SU-DHL-6 (cell line): ENCODE measurements around the gene FYTTD1.

ENCODE experiments used
- H2AFZ ChIP-seq: fragments of 200-600 bp; sonication (generic); 2 replicates; pipeline ENCODE4 v1.6.1; 2014; ENCODE audit warnings: low read depth, mild to moderate bottlenecking, moderate library complexity, mixed read lengths, antibody characterized with exemption, low read length; ENCODE audit not compliant: severe bottlenecking
- H3F3A ChIP-seq: fragments of 200-600 bp; shearing (Covaris generic); 2 replicates; pipeline ENCODE4 v1.6.0; 2016; ENCODE audit warnings: antibody characterized with exemption, mild to moderate bottlenecking; ENCODE audit not compliant: insufficient read depth
- H3K27ac ChIP-seq: fragments of 200-600 bp; sonication (generic); 2 replicates; pipeline ENCODE4 v1.5.1; 2016; ENCODE audit warnings: low read depth, mild to moderate bottlenecking, low read length, moderate library complexity, mixed read lengths
- H3K27me3 ChIP-seq: fragments of 200-600 bp; sonication (generic), shearing (Covaris generic); 2 replicates; pipeline ENCODE4 v1.6.0; 2014; ENCODE audit warnings: mild to moderate bottlenecking, low read length
- H3K36me3 ChIP-seq: fragments of 200-600 bp; sonication (generic); 2 replicates; pipeline ENCODE4 v1.6.1; 2014; ENCODE audit warnings: mild to moderate bottlenecking, low read length, mixed read lengths
- H3K4me2 ChIP-seq: fragments of 300-600, 200-600 bp; shearing (Covaris generic), sonication (generic); 2 replicates; pipeline ENCODE4 v1.6.0; 2014; ENCODE audit warnings: low read length, low read depth, mild to moderate bottlenecking; ENCODE audit not compliant: poor library complexity, severe bottlenecking
- H3K4me3 ChIP-seq: fragments of 200-600 bp; sonication (generic); 2 replicates; pipeline ENCODE4 v1.5.1; 2014; ENCODE audit warnings: antibody characterized with exemption, low read length, mild to moderate bottlenecking, mixed read lengths; ENCODE audit not compliant: insufficient read depth, poor library complexity, severe bottlenecking
- H3K79me2 ChIP-seq: fragments of 200-600 bp; sonication (generic); 2 replicates; pipeline ENCODE4 v1.6.1; 2014; ENCODE audit warnings: mild to moderate bottlenecking, low read length, moderate library complexity; ENCODE audit not compliant: insufficient read depth
- H3K9ac ChIP-seq: fragments of 200-600 bp; sonication (generic); 2 replicates; pipeline ENCODE4 v1.7.0; 2014; ENCODE audit warnings: mild to moderate bottlenecking, low read length
- H3K9me2 ChIP-seq: fragments of 200-600 bp; sonication (generic); replicated peaks from 2 replicates; pipeline ENCODE4 v1.6.1; 2014; ENCODE audit warnings: low read length; ENCODE audit not compliant: insufficient read depth
- H3K9me3 ChIP-seq: fragments of 200-600 bp; sonication (generic); 2 replicates; pipeline ENCODE4 v1.6.1; 2014; ENCODE audit warnings: low read length, mixed read lengths; ENCODE audit not compliant: insufficient read depth
- H4K20me1 ChIP-seq: fragments of 200-600 bp; sonication (generic); 2 replicates; pipeline ENCODE4 v1.6.1; 2014; ENCODE audit warnings: low read depth, mild to moderate bottlenecking, antibody characterized with exemption, low read length, moderate library complexity, mixed read lengths
- CTCF ChIP-seq: fragments of 200-600 bp; sonication (generic); IDR thresholded peaks from one replicate; pipeline ENCODE4 v1.5.1; 2017; ENCODE audit warnings: antibody characterized with exemption, mild to moderate bottlenecking, low read length, moderate library complexity; ENCODE audit not compliant: insufficient read depth, poor library complexity, severe bottlenecking
- EZH2phosphoT487 ChIP-seq: fragments of 200-600 bp; sonication (generic), shearing (Covaris generic); conservative IDR thresholded peaks from 2 replicates; pipeline ENCODE4 v1.6.1; 2018; ENCODE audit warnings: mild to moderate bottlenecking, antibody characterized with exemption, low read length, moderate library complexity, mixed read lengths

Gene FYTTD1

GRCh38 chr3:197804511-197804910 lies 54.8 kb downstream of the FYTTD1 start:
- Histone ChIP-seq H3K79me2 (peaks cover 43% of the 10 kb centered on the region), H3K4me2 (no peak overlapping the region), H3K9ac (no peak overlapping the region)

GRCh38 chr3:197807969-197808587 lies 58.4 kb downstream of the FYTTD1 start:
- Histone ChIP-seq H3K36me3 (no peaks in the 10 kb centered on the region), H3K79me2 (peaks cover 49% of the 10 kb centered on the region), H3K9ac (no peak overlapping the region), H3K27me3 (no peaks in the 10 kb centered on the region), H3K4me3 (no peak overlapping the region), H2AFZ (no peak overlapping the region), H3K27ac (no peak overlapping the region), H4K20me1 (no peaks in the 10 kb centered on the region), H3F3A (no peaks in the 10 kb centered on the region), H3K9me2 (no peaks in the 10 kb centered on the region), H3K9me3 (no peaks in the 10 kb centered on the region), H3K4me2 (no peak overlapping the region)
- TF ChIP-seq EZH2phosphoT487 (no peak), CTCF (no peak)

More at GRCh38 chr3:197804511-197804910, 54.8 kb downstream of the FYTTD1 start:
- H3K36me3 ChIP-seq = no peaks in the 10 kb centered on the region
- no peaks in the 10 kb centered on the region for H3K9me3 ChIP-seq
- H2AFZ ChIP-seq = no peak overlapping the region
- H3K27ac ChIP-seq = no peak overlapping the region
- H4K20me1 ChIP-seq = peaks cover 11% of the 10 kb centered on the region; the same call in 1 of the 2 replicates
- no peaks in the 10 kb centered on the region for H3K9me2 ChIP-seq
- H3K4me3 ChIP-seq = no peak overlapping the region
- TF ChIP-seq CTCF = no peak
- no peak for TF ChIP-seq EZH2phosphoT487
- no peaks in the 10 kb centered on the region for H3K27me3 ChIP-seq
- peaks cover 13% of the 10 kb centered on the region; the same call in 1 of the 2 replicates for H3F3A ChIP-seq

GRCh38 chr3:197809356-197810020 lies 59.8 kb downstream of the FYTTD1 start:
- H4K20me1 ChIP-seq = no peaks in the 10 kb centered on the region
- no peak overlapping the region for H2AFZ ChIP-seq
- no peak overlapping the region for H3K27ac ChIP-seq
- no peaks in the 10 kb centered on the region for H3K36me3 ChIP-seq
- no peaks in the 10 kb centered on the region for H3K27me3 ChIP-seq
- H3K4me2 ChIP-seq = no peak overlapping the region
- H3K9me2 ChIP-seq = no peaks in the 10 kb centered on the region
- H3K79me2 ChIP-seq = peaks cover 48% of the 10 kb centered on the region
- no peak overlapping the region for H3K4me3 ChIP-seq
- no peak for TF ChIP-seq CTCF
- TF ChIP-seq EZH2phosphoT487 = no peak
- no peak overlapping the region for H3K9ac ChIP-seq
- H3F3A ChIP-seq = no peaks in the 10 kb centered on the region
- no peaks in the 10 kb centered on the region for H3K9me3 ChIP-seq
